WTC11 (cell line): ENCODE measurements around the gene ALDH8A1. TPM values are rescaled to one million over a fixed set of nuclear protein-coding genes. Genes with fewer than 3 reads are reported as not detected.

ENCODE experiments used
- ATAC-seq: fragments of 200-7000 bp; cut with Tn5 transposase; 2 replicates; pipeline ENCODE4 v1.10.0; 2021; ENCODE audit warnings: mild to moderate bottlenecking, moderate library complexity
- CTCF ChIA-PET: fragments of 300-600 bp; sonication (Branson Sonifier 250); formaldehyde crosslinking; loops from one replicate; lab custom pipeline; 2021; ENCODE audit warnings: antibody characterized with exemption; lab: Charles Lee
- POLR2A ChIA-PET: fragments of 350-600 bp; sonication (Branson Sonifier 250); formaldehyde crosslinking; loops from one replicate; lab custom pipeline; 2021; ENCODE audit warnings: antibody characterized with exemption; lab: Charles Lee
- DNase-seq: peaks from one replicate; pipeline ENCODE4 v3.0.0; 2021; ENCODE audit warnings: low spot score
- H3K27ac Mint-ChIP-seq: 2 replicates; pipeline ENCODE4 v1.8.0; 2021; ENCODE audit warnings: mixed read lengths
- H3K27me3 Mint-ChIP-seq: 2 replicates; pipeline ENCODE4 v1.8.0; 2021; ENCODE audit warnings: low read depth, mild to moderate bottlenecking, moderate library complexity, mixed read lengths
- H3K36me3 Mint-ChIP-seq: 2 replicates; pipeline ENCODE4 v1.8.0; 2021; ENCODE audit warnings: mixed read lengths
- H3K4me1 Mint-ChIP-seq: 2 replicates; pipeline ENCODE4 v1.8.0; 2022; ENCODE audit warnings: mixed read lengths
- H3K4me3 Mint-ChIP-seq: 2 replicates; pipeline ENCODE4 v1.8.0; 2021; ENCODE audit warnings: mild to moderate bottlenecking, moderate library complexity, mixed read lengths
- H3K9me3 Mint-ChIP-seq: 2 replicates; pipeline ENCODE4 v1.8.0; 2021; ENCODE audit warnings: mixed read lengths
- ESRRA ChIP-seq: sonication (generic); formaldehyde crosslinking; IDR thresholded peaks from 2 replicates; pipeline ENCODE4 v1.8.1; 2022; ENCODE audit warnings: mild to moderate bottlenecking, missing genetic modification reagents, borderline replicate concordance
- FOXJ3 ChIP-seq: sonication (generic); formaldehyde crosslinking; IDR thresholded peaks from 2 replicates; pipeline ENCODE4 v1.9.0; 2021; ENCODE audit warnings: missing genetic modification reagents, mild to moderate bottlenecking, borderline replicate concordance
- IRF2 ChIP-seq: sonication (generic); formaldehyde crosslinking; IDR thresholded peaks from 2 replicates; pipeline ENCODE4 v1.8.0; 2022; ENCODE audit warnings: low read depth, missing genetic modification reagents, borderline replicate concordance
- NFYB ChIP-seq: sonication (generic); formaldehyde crosslinking; conservative IDR thresholded peaks from 2 replicates; pipeline ENCODE4 v1.8.0; 2022; ENCODE audit warnings: low read depth, missing genetic modification reagents
- NR2C2 ChIP-seq: sonication (generic); formaldehyde crosslinking; IDR thresholded peaks from 2 replicates; pipeline ENCODE4 v1.8.0; 2022; ENCODE audit warnings: mild to moderate bottlenecking, missing genetic modification reagents
- NR3C1 ChIP-seq: sonication (generic); formaldehyde crosslinking; conservative IDR thresholded peaks from 2 replicates; pipeline ENCODE4 v1.8.1; 2023; ENCODE audit warnings: low read depth, mild to moderate bottlenecking, missing genetic modification reagents
- OVOL2 ChIP-seq: fragments of 250-450 bp; sonication (Bioruptor Pico); IDR thresholded peaks from 2 replicates; pipeline ENCODE4 v1.9.0; 2021; ENCODE audit warnings: mild to moderate bottlenecking, borderline replicate concordance
- RELA ChIP-seq: sonication (generic); formaldehyde crosslinking; IDR thresholded peaks from 2 replicates; pipeline ENCODE4 v1.8.1; 2022; ENCODE audit warnings: missing genetic modification reagents, mild to moderate bottlenecking, borderline replicate concordance
- SMAD3 ChIP-seq: sonication (generic); formaldehyde crosslinking; IDR thresholded peaks from 2 replicates; pipeline ENCODE4 v1.8.0; 2022; ENCODE audit warnings: missing genetic modification reagents, mild to moderate bottlenecking, borderline replicate concordance
- SMAD4 ChIP-seq: sonication (generic); formaldehyde crosslinking; IDR thresholded peaks from 2 replicates; pipeline ENCODE4 v1.8.0; 2022; ENCODE audit warnings: mild to moderate bottlenecking, missing genetic modification reagents
- ZNF138 ChIP-seq: sonication (generic); formaldehyde crosslinking; conservative IDR thresholded peaks from 2 replicates; pipeline ENCODE4 v1.8.1; 2022; ENCODE audit warnings: mild to moderate bottlenecking, moderate library complexity, missing genetic modification reagents
- ZNF232 ChIP-seq: sonication (generic); formaldehyde crosslinking; IDR thresholded peaks from 2 replicates; pipeline ENCODE4 v1.8.0; 2022; ENCODE audit warnings: mild to moderate bottlenecking, missing genetic modification reagents
- ZNF317 ChIP-seq: sonication (generic); formaldehyde crosslinking; IDR thresholded peaks from 2 replicates; pipeline ENCODE4 v1.8.1; 2023; ENCODE audit warnings: low read depth, mild to moderate bottlenecking, moderate library complexity, missing genetic modification reagents, borderline replicate concordance
- ZNF671 ChIP-seq: fragments of 250-450 bp; sonication (Bioruptor Pico); IDR thresholded peaks from 2 replicates; pipeline ENCODE4 v1.8.0; 2021; ENCODE audit warnings: mild to moderate bottlenecking
- total RNA-seq: library from RNA; stranded (reverse); gene quantifications from 3 replicates; pipeline ENCODE4 v1.2.3, GENCODE V29; 2021
- TF ChIP-seq, protein P1 (sequence below): sonication (generic); formaldehyde crosslinking; IDR thresholded peaks from 2 replicates; pipeline ENCODE4 v1.8.1; 2022; ENCODE audit warnings: low read depth, mild to moderate bottlenecking, moderate library complexity, missing genetic modification reagents, borderline replicate concordance
- TF ChIP-seq, protein P2 (sequence below): sonication (generic); formaldehyde crosslinking; conservative IDR thresholded peaks from 2 replicates; pipeline ENCODE4 v1.8.1; 2022; ENCODE audit warnings: mild to moderate bottlenecking, missing genetic modification reagents
- TF ChIP-seq, protein P3 (sequence below): sonication (generic); formaldehyde crosslinking; IDR thresholded peaks from 2 replicates; pipeline ENCODE4 v1.8.1; 2023; ENCODE audit warnings: mild to moderate bottlenecking, missing genetic modification reagents, borderline replicate concordance
- TF ChIP-seq, protein P4 (sequence below): fragments of 250-450 bp; sonication (Bioruptor Pico); IDR thresholded peaks from 2 replicates; pipeline ENCODE4 v1.9.0; 2021; ENCODE audit warnings: mild to moderate bottlenecking, borderline replicate concordance
- TF ChIP-seq, protein P5 (sequence below): fragments of 250-450 bp; sonication (Bioruptor Pico); IDR thresholded peaks from 2 replicates; pipeline ENCODE4 v1.9.0; 2021; ENCODE audit warnings: moderate library complexity, mild to moderate bottlenecking, inconsistent platforms, borderline replicate concordance
- TF ChIP-seq, protein P6 (sequence below): fragments of 200-600 bp; IDR thresholded peaks from 2 replicates; pipeline ENCODE4 v1.8.0; 2022; ENCODE audit warnings: antibody characterized with exemption

The ALDH8A1 gene
- total RNA-seq, 1 experiment from 2014 or later: 0.17 TPM

DNA sequence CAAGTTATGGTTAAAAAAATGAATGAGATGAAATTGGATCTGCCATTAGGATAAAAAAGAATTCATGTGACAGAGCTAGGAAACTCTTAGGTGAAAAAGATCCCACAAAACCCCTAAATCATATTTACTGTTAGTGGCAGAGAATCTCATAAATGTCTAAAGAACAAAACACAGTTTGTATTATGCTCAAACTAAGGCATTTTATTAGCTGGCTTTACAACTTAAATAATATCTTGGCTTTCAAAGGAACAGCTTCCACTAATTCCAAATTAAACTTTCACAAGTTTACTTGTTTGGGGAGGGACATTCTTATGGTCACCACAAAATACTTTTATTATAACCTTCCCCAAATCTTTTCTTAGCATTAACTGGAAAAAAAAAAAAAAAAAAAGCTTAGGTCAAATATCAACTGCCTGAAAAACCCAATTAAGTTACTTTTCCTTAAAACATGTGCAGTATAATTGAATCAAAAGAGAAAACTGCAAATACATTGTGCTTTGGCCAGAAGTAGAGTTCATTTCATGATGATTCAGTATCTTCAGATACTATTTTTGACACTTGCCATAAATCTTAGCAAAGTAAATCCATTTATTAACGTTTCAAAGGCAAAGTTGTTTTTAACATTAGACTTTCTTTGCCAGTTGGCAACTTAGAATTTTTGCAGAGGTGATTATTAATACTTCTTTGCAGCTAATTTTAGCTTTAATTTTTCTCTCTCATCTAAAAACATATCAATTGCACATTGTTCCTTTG, 14.7 kb upstream of the ALDH8A1 start:
- ATAC-seq (no peak), DNase-seq (no peak)
- Mint-ChIP-seq H3K4me1 (no peaks in the 10 kb centered on the region), H3K36me3 (peaks cover 24% of the 10 kb centered on the region), H3K4me3 (no peak overlapping the region), H3K9me3 (peaks cover 2% of the 10 kb centered on the region), H3K27me3 (no peaks in the 10 kb centered on the region), H3K27ac (no peak overlapping the region; the same call in 1 of the 2 replicates)
- ChIA-PET CTCF (no interaction called here), POLR2A (no interaction called here)
- TF ChIP-seq, protein P1, sequence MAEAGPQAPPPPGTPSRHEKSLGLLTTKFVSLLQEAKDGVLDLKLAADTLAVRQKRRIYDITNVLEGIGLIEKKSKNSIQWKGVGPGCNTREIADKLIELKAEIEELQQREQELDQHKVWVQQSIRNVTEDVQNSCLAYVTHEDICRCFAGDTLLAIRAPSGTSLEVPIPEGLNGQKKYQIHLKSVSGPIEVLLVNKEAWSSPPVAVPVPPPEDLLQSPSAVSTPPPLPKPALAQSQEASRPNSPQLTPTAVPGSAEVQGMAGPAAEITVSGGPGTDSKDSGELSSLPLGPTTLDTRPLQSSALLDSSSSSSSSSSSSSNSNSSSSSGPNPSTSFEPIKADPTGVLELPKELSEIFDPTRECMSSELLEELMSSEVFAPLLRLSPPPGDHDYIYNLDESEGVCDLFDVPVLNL (CRISPR knock-in tag): no peak
- TF ChIP-seq, protein P2, sequence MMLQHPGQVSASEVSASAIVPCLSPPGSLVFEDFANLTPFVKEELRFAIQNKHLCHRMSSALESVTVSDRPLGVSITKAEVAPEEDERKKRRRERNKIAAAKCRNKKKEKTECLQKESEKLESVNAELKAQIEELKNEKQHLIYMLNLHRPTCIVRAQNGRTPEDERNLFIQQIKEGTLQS (CRISPR knock-in tag): no peak
- TF ChIP-seq OVOL2 (CRISPR knock-in tag): no peak
- no peak for TF ChIP-seq ESRRA
- TF ChIP-seq ZNF232 (CRISPR knock-in tag): no peak
- no peak for TF ChIP-seq FOXJ3 (CRISPR knock-in tag)
- TF ChIP-seq IRF2: no peak
- no peak for TF ChIP-seq ZNF671 (CRISPR knock-in tag)
- TF ChIP-seq, protein P3, sequence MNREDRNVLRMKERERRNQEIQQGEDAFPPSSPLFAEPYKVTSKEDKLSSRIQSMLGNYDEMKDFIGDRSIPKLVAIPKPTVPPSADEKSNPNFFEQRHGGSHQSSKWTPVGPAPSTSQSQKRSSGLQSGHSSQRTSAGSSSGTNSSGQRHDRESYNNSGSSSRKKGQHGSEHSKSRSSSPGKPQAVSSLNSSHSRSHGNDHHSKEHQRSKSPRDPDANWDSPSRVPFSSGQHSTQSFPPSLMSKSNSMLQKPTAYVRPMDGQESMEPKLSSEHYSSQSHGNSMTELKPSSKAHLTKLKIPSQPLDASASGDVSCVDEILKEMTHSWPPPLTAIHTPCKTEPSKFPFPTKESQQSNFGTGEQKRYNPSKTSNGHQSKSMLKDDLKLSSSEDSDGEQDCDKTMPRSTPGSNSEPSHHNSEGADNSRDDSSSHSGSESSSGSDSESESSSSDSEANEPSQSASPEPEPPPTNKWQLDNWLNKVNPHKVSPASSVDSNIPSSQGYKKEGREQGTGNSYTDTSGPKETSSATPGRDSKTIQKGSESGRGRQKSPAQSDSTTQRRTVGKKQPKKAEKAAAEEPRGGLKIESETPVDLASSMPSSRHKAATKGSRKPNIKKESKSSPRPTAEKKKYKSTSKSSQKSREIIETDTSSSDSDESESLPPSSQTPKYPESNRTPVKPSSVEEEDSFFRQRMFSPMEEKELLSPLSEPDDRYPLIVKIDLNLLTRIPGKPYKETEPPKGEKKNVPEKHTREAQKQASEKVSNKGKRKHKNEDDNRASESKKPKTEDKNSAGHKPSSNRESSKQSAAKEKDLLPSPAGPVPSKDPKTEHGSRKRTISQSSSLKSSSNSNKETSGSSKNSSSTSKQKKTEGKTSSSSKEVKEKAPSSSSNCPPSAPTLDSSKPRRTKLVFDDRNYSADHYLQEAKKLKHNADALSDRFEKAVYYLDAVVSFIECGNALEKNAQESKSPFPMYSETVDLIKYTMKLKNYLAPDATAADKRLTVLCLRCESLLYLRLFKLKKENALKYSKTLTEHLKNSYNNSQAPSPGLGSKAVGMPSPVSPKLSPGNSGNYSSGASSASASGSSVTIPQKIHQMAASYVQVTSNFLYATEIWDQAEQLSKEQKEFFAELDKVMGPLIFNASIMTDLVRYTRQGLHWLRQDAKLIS (CRISPR knock-in tag): no peak
- no peak for TF ChIP-seq SMAD4 (CRISPR knock-in tag)
- TF ChIP-seq, protein P4, sequence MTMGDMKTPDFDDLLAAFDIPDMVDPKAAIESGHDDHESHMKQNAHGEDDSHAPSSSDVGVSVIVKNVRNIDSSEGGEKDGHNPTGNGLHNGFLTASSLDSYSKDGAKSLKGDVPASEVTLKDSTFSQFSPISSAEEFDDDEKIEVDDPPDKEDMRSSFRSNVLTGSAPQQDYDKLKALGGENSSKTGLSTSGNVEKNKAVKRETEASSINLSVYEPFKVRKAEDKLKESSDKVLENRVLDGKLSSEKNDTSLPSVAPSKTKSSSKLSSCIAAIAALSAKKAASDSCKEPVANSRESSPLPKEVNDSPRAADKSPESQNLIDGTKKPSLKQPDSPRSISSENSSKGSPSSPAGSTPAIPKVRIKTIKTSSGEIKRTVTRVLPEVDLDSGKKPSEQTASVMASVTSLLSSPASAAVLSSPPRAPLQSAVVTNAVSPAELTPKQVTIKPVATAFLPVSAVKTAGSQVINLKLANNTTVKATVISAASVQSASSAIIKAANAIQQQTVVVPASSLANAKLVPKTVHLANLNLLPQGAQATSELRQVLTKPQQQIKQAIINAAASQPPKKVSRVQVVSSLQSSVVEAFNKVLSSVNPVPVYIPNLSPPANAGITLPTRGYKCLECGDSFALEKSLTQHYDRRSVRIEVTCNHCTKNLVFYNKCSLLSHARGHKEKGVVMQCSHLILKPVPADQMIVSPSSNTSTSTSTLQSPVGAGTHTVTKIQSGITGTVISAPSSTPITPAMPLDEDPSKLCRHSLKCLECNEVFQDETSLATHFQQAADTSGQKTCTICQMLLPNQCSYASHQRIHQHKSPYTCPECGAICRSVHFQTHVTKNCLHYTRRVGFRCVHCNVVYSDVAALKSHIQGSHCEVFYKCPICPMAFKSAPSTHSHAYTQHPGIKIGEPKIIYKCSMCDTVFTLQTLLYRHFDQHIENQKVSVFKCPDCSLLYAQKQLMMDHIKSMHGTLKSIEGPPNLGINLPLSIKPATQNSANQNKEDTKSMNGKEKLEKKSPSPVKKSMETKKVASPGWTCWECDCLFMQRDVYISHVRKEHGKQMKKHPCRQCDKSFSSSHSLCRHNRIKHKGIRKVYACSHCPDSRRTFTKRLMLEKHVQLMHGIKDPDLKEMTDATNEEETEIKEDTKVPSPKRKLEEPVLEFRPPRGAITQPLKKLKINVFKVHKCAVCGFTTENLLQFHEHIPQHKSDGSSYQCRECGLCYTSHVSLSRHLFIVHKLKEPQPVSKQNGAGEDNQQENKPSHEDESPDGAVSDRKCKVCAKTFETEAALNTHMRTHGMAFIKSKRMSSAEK (CRISPR knock-in tag): no peak
- TF ChIP-seq NFYB: no peak
- TF ChIP-seq NR3C1 (CRISPR knock-in tag): no peak
- no peak for TF ChIP-seq ZNF138 (CRISPR knock-in tag)
- TF ChIP-seq, protein P5, sequence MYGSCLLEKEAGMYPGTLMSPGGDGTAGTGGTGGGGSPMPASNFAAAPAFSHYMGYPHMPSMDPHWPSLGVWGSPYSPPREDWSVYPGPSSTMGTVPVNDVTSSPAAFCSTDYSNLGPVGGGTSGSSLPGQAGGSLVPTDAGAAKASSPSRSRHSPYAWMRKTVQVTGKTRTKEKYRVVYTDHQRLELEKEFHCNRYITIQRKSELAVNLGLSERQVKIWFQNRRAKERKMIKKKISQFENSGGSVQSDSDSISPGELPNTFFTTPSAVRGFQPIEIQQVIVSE: no peak
- TF ChIP-seq, protein P6, sequence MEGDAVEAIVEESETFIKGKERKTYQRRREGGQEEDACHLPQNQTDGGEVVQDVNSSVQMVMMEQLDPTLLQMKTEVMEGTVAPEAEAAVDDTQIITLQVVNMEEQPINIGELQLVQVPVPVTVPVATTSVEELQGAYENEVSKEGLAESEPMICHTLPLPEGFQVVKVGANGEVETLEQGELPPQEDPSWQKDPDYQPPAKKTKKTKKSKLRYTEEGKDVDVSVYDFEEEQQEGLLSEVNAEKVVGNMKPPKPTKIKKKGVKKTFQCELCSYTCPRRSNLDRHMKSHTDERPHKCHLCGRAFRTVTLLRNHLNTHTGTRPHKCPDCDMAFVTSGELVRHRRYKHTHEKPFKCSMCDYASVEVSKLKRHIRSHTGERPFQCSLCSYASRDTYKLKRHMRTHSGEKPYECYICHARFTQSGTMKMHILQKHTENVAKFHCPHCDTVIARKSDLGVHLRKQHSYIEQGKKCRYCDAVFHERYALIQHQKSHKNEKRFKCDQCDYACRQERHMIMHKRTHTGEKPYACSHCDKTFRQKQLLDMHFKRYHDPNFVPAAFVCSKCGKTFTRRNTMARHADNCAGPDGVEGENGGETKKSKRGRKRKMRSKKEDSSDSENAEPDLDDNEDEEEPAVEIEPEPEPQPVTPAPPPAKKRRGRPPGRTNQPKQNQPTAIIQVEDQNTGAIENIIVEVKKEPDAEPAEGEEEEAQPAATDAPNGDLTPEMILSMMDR: no peak
- TF ChIP-seq SMAD3 (CRISPR knock-in tag): no peak
- TF ChIP-seq ZNF317 (CRISPR knock-in tag): no peak
- TF ChIP-seq RELA: no peak
- no peak for TF ChIP-seq NR2C2
